ENCODE measurements around the gene KLF18.

DNA sequence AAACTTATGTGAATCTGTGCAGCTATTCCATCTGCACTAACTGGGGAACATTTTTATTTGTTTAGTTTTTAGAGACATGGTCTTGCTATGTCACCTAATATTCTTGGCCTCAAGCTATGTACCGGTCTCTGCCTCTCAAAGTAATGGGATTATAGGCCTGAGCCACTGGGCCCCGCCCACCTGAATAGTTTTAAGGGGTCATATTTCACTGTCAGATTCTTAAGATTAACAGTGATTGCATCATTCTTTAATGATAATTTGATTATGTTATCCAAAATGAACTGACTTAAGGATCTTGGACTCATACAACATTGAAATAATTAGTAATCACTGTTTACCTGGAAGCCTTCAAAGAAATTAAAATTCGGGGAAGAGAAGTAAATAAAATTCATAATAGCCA lies 12.6 kb upstream of the KLF18 start:
- TF ChIP-seq EZH2 (IDR thresholded peaks at IDR 0.05; ENCODE audit: borderline replicate concordance, low read depth, low read length, severe bottlenecking) (no peak), MYC (IDR thresholded peaks at IDR 0.05; ENCODE audit: low read depth, low read length) (no peak), JUN (IDR thresholded peaks at IDR 0.05; ENCODE audit: borderline replicate concordance, insufficient read depth, insufficient read length, low read depth) (no peak)

Data from endothelial cell of umbilical vein (primary cell).